HepG2 (cell line): ENCODE results near the gene MTHFR. TPM values are rescaled to one million over a fixed set of nuclear protein-coding genes. Genes with fewer than 3 reads are reported as not detected.

ENCODE experiments used
- ATAC-seq: fragments of 200-7000 bp; cut with Tn5 transposase; 3 replicates; pipeline ENCODE4 v1.9.1; 2020; ENCODE audit warnings: mild to moderate bottlenecking, moderate library complexity
- BruUV-seq: library from RNA; stranded (reverse); fragments of 400-500 nt; replicated peaks from 2 replicates; lab custom pipeline; 2021; lab: Mats Ljungman, UMichigan
- CTCF ChIA-PET: fragments of 300-600 bp; formaldehyde crosslinking; extraction: SDS; loops from one replicate; lab custom pipeline; 2021; ENCODE audit warnings: low total read pairs, inconsistent platforms, low intra/inter-chr PET ratio; lab: Yijun Ruan, JAX
- POLR2A ChIA-PET: fragments of 350-600 bp; sonication (Branson Sonifier 250); formaldehyde crosslinking; loops from one replicate; lab custom pipeline; 2020; ENCODE audit warnings: antibody characterized with exemption, inconsistent platforms; lab: Yijun Ruan, JAX
- DNase-seq: peaks from one replicate; pipeline ENCODE4 v3.0.0-alpha.2; 2015; ENCODE audit warnings: low spot score
- FAIRE-seq: peaks from 3 replicates; lab custom pipeline; 2011; peaks lifted over from hg19 to GRCh38; lab: Jason Lieb, UNC
- H2AFZ ChIP-seq: one replicate; pipeline ENCODE4 v1.6.1; 2011; ENCODE audit warnings: low read length, inconsistent platforms
- H3K27ac ChIP-seq: fragments of 300-600 bp; 3 replicates; pipeline ENCODE4 v1.8.0; 2011; ENCODE audit warnings: mixed run types, mild to moderate bottlenecking, mixed read lengths, low read length, inconsistent platforms; ENCODE audit not compliant: insufficient read depth; ENCODE audit errors: extremely low read length
- H3K27me3 ChIP-seq, 2 experiments: fragments of 200-600 bp in 1 of 2; 2 replicates in 1 of 2; 3 replicates in 1 of 2; pipeline versions ENCODE4 v1.6.0 to v1.8.0; 2011; ENCODE audit warnings: low read length in 2 of 2, mild to moderate bottlenecking in 2 of 2, moderate library complexity in 2 of 2, inconsistent platforms in 1 of 2; ENCODE audit not compliant: insufficient read depth in 2 of 2, control insufficient read depth in 1 of 2
- H3K36me3 ChIP-seq, 2 experiments: fragments of 200-600 bp in 1 of 2; replicated peaks in 1 of 2; 2 replicates in 1 of 2; 3 replicates in 1 of 2; pipeline versions ENCODE4 v1.5.1 to v1.8.0; 2011; ENCODE audit warnings: low read length in 2 of 2, inconsistent platforms in 1 of 2; ENCODE audit not compliant: insufficient read depth in 2 of 2, control insufficient read depth in 1 of 2
- H3K4me1 ChIP-seq: 2 replicates; pipeline ENCODE4 v1.5.1; 2012; ENCODE audit warnings: low read length, inconsistent platforms; ENCODE audit not compliant: insufficient read depth
- H3K4me2 ChIP-seq: 2 replicates; pipeline ENCODE4 v1.6.0; 2011; ENCODE audit warnings: low read depth, low read length, inconsistent platforms
- H3K4me3 ChIP-seq, 3 experiments: fragments of 200-600 bp in 1 of 3; sonication (generic), shearing (Covaris generic) in 1 of 3; replicated peaks in 1 of 3; 2 replicates each; pipeline ENCODE4 v1.5.1; 2011 to 2016; ENCODE audit warnings: low read length in 3 of 3, inconsistent platforms in 2 of 3, low read depth in 2 of 3, mild to moderate bottlenecking in 2 of 3, control low read depth in 1 of 3, mixed read lengths in 1 of 3; ENCODE audit not compliant: insufficient read depth in 1 of 3
- H3K79me2 ChIP-seq: one replicate; pipeline ENCODE4 v1.6.1; 2011; ENCODE audit warnings: low read length, inconsistent platforms; ENCODE audit not compliant: insufficient read depth
- H3K9ac ChIP-seq: 2 replicates; pipeline ENCODE4 v1.6.0; 2011; ENCODE audit warnings: mild to moderate bottlenecking, low read depth, low read length, inconsistent platforms; ENCODE audit not compliant: insufficient read depth
- H3K9me3 ChIP-seq: 2 replicates; pipeline ENCODE4 v1.5.1; 2012; ENCODE audit warnings: mild to moderate bottlenecking, low read length
- H4K20me1 ChIP-seq: 2 replicates; pipeline ENCODE4 v1.6.0; 2011; ENCODE audit warnings: inconsistent platforms, mild to moderate bottlenecking, low read length, moderate library complexity; ENCODE audit not compliant: insufficient read depth
- CBX5 ChIP-seq: sonication (generic); formaldehyde crosslinking; IDR thresholded peaks from 2 replicates; pipeline ENCODE4 v1.4.0; 2020; ENCODE audit warnings: missing genetic modification reagents, borderline replicate concordance
- CHCHD3 ChIP-seq: sonication (generic); formaldehyde crosslinking; IDR thresholded peaks from 2 replicates; pipeline ENCODE4 v1.8.0; 2022; ENCODE audit warnings: mild to moderate bottlenecking, missing genetic modification reagents, moderate library complexity
- EP300 ChIP-seq, 3 experiments: sonication (generic) in 1 of 3; formaldehyde crosslinking in 1 of 3; IDR thresholded peaks; 2 replicates each; pipeline versions ENCODE4 v1.5.1 to v1.6.1; 2011 to 2020; ENCODE audit warnings: low read depth in 2 of 3, low read length in 2 of 3, borderline replicate concordance in 1 of 3, improper control_type of control experiment in 1 of 3, mild to moderate bottlenecking in 1 of 3, missing genetic modification reagents in 1 of 3, moderate library complexity in 1 of 3
- FOXA3 ChIP-seq: IDR thresholded peaks from 2 replicates; pipeline ENCODE4 v1.6.1; 2016; ENCODE audit warnings: missing genetic modification reagents, missing compliant biosample characterization
- GLI4 ChIP-seq: sonication (generic); formaldehyde crosslinking; IDR thresholded peaks from 2 replicates; pipeline ENCODE4 v1.5.1; 2020; ENCODE audit warnings: missing genetic modification reagents, mild to moderate bottlenecking, moderate library complexity, borderline replicate concordance
- MZF1 ChIP-seq: sonication (generic); formaldehyde crosslinking; IDR thresholded peaks from 2 replicates; pipeline ENCODE4 v1.8.1; 2023; ENCODE audit warnings: mild to moderate bottlenecking, missing genetic modification reagents, borderline replicate concordance
- POLR2A ChIP-seq, 2 experiments: IDR thresholded peaks; 2 replicates each; pipeline ENCODE4 v1.6.1; 2011; ENCODE audit warnings: low read depth in 2 of 2, low read length in 2 of 2, mild to moderate bottlenecking in 1 of 2, moderate library complexity in 1 of 2; ENCODE audit not compliant: insufficient read depth in 1 of 2
- ZKSCAN5 ChIP-seq: sonication (generic); formaldehyde crosslinking; IDR thresholded peaks from 2 replicates; pipeline ENCODE4 v1.5.1; 2020; ENCODE audit warnings: mild to moderate bottlenecking, missing genetic modification reagents
- WGBS: methylation state at CpG from one replicate; pipeline ENCODE4 v1.1.6; 2017; ENCODE audit warnings: low lambda C conversion rate; 5-methylcytosine and 5-hydroxymethylcytosine counted together
- in situ Hi-C: cut with HindIII; loops from 2 replicates; pipeline ENCODE4 v1.10.0; 2017; ENCODE audit warnings: low pct_unique_long_range_greater_than_20kb; ENCODE audit not compliant: extremely low pct_ligation_motif_present
- intact Hi-C: fragments of 100-400 bp; cut with micrococcal nuclease; formaldehyde crosslinking; loops from one replicate; pipeline ENCODE4 v1.10.0; 2022; ENCODE audit not compliant: unreplicated experiment
- polyA plus RNA-seq, 8 experiments: library from polyadenylated mRNA; depleted of rRNA in 3 of 8; stranded (reverse) in 7 of 8; unstranded in 1 of 8; fragments of >200 nt; fragmentation: Illumina TruSeq in 4 of 8; extraction: Trizol in 4 of 8; gene quantifications; 2 replicates each; pipeline versions ENCODE4 v1.2.1 to v1.2.3, GENCODE V29; 2011 to 2016; ENCODE audit warnings: low read depth in 4 of 8, missing spikeins in 1 of 8, mixed read lengths in 1 of 8; ENCODE audit not compliant: insufficient read depth in 1 of 8
- total RNA-seq, 5 experiments: library from RNA; depleted of rRNA; stranded (reverse); fragments of >200 nt; fragmentation: Illumina TruSeq; extraction: Trizol; gene quantifications; 2 replicates each; pipeline ENCODE4 v1.2.3, GENCODE V29; 2016; ENCODE audit warnings: low read depth in 1 of 5
- TF ChIP-seq, protein P1 (sequence below): sonication (generic); formaldehyde crosslinking; IDR thresholded peaks from 2 replicates; pipeline ENCODE4 v1.5.0; 2020; ENCODE audit warnings: missing genetic modification reagents
- TF ChIP-seq, protein P2 (sequence below), 2 experiments: sonication (generic) in 1 of 2; formaldehyde crosslinking in 1 of 2; IDR thresholded peaks; 2 replicates each; pipeline versions ENCODE4 v1.4.0 to v1.6.1; 2016 to 2020; ENCODE audit warnings: borderline replicate concordance in 1 of 2, low read depth in 1 of 2, mild to moderate bottlenecking in 1 of 2, missing genetic modification reagents in 1 of 2
- TF ChIP-seq, protein P3 (sequence below): IDR thresholded peaks from 2 replicates; pipeline ENCODE4 v1.6.1; 2016; ENCODE audit warnings: missing compliant biosample characterization, missing genetic modification reagents, borderline replicate concordance
- TF ChIP-seq, protein P4 (sequence below), 2 experiments: sonication (generic) in 1 of 2; formaldehyde crosslinking in 1 of 2; IDR thresholded peaks; 2 replicates each; pipeline versions ENCODE4 v1.4.0 to v1.6.1; 2018 to 2020; ENCODE audit warnings: missing genetic modification reagents in 2 of 2, borderline replicate concordance in 1 of 2, low read depth in 1 of 2, mild to moderate bottlenecking in 1 of 2, missing biosample characterization in 1 of 2

MTHFR gene
- total and polyA plus RNA-seq, 2 of the 13 experiments (the other 11 are each of a cell fraction or from before 2014, with no cell fraction given) = 3.8 to 8.2 TPM

DNA sequence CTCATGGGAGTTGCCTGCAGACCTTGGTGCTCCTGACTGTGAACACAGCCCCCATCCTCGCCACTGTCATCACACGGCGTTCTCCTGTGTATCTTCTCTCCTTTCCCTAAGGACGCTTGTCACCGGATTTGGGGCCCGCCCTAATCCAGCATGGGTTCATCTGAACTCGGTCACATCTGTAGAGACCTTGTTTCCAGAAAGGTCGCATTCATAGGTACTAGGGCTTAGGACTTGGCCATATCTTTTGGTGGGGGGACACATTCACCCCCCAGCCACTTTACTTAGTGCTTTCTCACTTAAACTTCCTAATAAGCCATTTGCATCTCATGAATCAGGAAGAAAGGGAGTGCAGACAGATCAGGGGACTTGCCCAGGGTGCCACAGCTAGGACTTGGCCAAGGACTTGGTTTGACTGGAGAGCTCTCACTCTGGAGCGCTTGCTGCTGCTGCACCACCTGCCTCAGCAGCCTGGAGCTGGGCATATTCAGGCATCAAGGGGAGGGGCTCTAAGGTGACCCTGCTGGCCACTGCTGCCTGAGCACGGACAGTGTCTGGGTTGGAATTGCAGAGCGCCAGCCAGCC lies 32.1 kb upstream of the MTHFR start:
- no peaks in the 10 kb centered on the region for H3K79me2 ChIP-seq
- H3K9ac ChIP-seq = no peak overlapping the region
- peaks cover 46 to 80% of the 10 kb centered on the region in 2 experiments for H3K36me3 ChIP-seq
- ChIA-PET POLR2A (interaction anchor here (2.4 kb wide), 1 partner anchor 70 kb away, joined by 9 read pairs; no protein-coding TSS in a partner anchor), CTCF (interaction anchor here (1.0 to 4.1 kb wide), 5 partner anchors 53 to 129 kb away, joined by 3 to 46 read pairs (median 15); no protein-coding TSS in a partner anchor)
- H3K4me3 ChIP-seq = no peak overlapping the region
- no peaks in the 10 kb centered on the region for H4K20me1 ChIP-seq
- peaks cover 41% of the 10 kb centered on the region for H3K4me1 ChIP-seq
- FAIRE-seq (no peak), ATAC-seq (peak; percentile 6), DNase-seq (no peak)
- H3K27me3 ChIP-seq = no peaks in the 10 kb centered on the region
- BruUV-seq = no TSS peak
- in situ Hi-C loops (loop anchor here (10.0 kb wide), 1 partner anchor 127 kb away; no protein-coding TSS in a partner anchor), intact Hi-C loops (loop anchor here (2.0 kb wide), 1 partner anchor 129 kb away; no protein-coding TSS in a partner anchor)
- no peak overlapping the region for H2AFZ ChIP-seq
- no peaks in the 10 kb centered on the region for H3K9me3 ChIP-seq
- no peak overlapping the region for H3K27ac ChIP-seq
- H3K4me2 ChIP-seq = no peak overlapping the region
- 93% methylated on average over 11 of the region's 11 CpGs for WGBS
- TF ChIP-seq CHCHD3 (CRISPR knock-in tag) (0 out of 2 replicates have a peak, but pooled peaks have one; percentile 6), MZF1 (no peak), POLR2A (IDR thresholded peaks at IDR 0.05; ENCODE audit: insufficient read depth in 1 of 2, low read depth in 2 of 2, low read length in 2 of 2) (0 out of 4 replicates have a peak, but pooled peaks of 1 of the 2 experiments have one; percentile 10), ZKSCAN5 (CRISPR knock-in tag) (no peak), GLI4 (CRISPR knock-in tag) (no peak), FOXA3 (no peak), CBX5 (CRISPR knock-in tag) (no peak), EP300 (IDR thresholded peaks at IDR 0.05; ENCODE audit: low read depth in 2 of 2, low read length in 2 of 2) (no peak), EP300 (CRISPR knock-in tag; IDR thresholded peaks at IDR 0.05; ENCODE audit: borderline replicate concordance) (no peak)
- TF ChIP-seq, protein P1, sequence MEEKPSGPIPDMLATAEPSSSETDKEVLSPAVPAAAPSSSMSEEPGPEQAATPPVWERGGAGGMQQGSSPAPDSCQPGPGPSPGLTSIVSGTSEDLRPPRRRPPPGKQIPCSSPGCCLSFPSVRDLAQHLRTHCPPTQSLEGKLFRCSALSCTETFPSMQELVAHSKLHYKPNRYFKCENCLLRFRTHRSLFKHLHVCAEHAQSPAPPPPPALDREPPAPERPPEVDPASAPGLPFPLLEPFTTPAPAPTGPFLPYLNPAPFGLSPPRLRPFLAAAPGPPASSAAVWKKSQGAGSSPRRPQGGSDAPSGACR (CRISPR knock-in tag) = no peak
- TF ChIP-seq, protein P2, sequence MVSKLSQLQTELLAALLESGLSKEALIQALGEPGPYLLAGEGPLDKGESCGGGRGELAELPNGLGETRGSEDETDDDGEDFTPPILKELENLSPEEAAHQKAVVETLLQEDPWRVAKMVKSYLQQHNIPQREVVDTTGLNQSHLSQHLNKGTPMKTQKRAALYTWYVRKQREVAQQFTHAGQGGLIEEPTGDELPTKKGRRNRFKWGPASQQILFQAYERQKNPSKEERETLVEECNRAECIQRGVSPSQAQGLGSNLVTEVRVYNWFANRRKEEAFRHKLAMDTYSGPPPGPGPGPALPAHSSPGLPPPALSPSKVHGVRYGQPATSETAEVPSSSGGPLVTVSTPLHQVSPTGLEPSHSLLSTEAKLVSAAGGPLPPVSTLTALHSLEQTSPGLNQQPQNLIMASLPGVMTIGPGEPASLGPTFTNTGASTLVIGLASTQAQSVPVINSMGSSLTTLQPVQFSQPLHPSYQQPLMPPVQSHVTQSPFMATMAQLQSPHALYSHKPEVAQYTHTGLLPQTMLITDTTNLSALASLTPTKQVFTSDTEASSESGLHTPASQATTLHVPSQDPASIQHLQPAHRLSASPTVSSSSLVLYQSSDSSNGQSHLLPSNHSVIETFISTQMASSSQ (IDR thresholded peaks at IDR 0.05; ENCODE audit: low read depth) = no peak
- TF ChIP-seq, protein P2 (CRISPR knock-in tag; IDR thresholded peaks at IDR 0.05; ENCODE audit: borderline replicate concordance) = no peak
- TF ChIP-seq, protein P3, sequence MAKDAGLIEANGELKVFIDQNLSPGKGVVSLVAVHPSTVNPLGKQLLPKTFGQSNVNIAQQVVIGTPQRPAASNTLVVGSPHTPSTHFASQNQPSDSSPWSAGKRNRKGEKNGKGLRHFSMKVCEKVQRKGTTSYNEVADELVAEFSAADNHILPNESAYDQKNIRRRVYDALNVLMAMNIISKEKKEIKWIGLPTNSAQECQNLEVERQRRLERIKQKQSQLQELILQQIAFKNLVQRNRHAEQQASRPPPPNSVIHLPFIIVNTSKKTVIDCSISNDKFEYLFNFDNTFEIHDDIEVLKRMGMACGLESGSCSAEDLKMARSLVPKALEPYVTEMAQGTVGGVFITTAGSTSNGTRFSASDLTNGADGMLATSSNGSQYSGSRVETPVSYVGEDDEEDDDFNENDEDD (CRISPR knock-in tag) = no peak
- TF ChIP-seq, protein P4, sequence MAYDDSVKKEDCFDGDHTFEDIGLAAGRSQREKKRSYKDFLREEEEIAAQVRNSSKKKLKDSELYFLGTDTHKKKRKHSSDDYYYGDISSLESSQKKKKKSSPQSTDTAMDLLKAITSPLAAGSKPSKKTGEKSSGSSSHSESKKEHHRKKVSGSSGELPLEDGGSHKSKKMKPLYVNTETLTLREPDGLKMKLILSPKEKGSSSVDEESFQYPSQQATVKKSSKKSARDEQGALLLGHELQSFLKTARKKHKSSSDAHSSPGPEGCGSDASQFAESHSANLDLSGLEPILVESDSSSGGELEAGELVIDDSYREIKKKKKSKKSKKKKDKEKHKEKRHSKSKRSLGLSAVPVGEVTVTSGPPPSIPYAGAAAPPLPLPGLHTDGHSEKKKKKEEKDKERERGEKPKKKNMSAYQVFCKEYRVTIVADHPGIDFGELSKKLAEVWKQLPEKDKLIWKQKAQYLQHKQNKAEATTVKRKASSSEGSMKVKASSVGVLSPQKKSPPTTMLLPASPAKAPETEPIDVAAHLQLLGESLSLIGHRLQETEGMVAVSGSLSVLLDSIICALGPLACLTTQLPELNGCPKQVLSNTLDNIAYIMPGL (CRISPR knock-in tag; IDR thresholded peaks at IDR 0.05; ENCODE audit: borderline replicate concordance in 1 of 2, low read depth in 1 of 2) = no peak
